ENCODE data around the gene IL4I1.

DNA sequence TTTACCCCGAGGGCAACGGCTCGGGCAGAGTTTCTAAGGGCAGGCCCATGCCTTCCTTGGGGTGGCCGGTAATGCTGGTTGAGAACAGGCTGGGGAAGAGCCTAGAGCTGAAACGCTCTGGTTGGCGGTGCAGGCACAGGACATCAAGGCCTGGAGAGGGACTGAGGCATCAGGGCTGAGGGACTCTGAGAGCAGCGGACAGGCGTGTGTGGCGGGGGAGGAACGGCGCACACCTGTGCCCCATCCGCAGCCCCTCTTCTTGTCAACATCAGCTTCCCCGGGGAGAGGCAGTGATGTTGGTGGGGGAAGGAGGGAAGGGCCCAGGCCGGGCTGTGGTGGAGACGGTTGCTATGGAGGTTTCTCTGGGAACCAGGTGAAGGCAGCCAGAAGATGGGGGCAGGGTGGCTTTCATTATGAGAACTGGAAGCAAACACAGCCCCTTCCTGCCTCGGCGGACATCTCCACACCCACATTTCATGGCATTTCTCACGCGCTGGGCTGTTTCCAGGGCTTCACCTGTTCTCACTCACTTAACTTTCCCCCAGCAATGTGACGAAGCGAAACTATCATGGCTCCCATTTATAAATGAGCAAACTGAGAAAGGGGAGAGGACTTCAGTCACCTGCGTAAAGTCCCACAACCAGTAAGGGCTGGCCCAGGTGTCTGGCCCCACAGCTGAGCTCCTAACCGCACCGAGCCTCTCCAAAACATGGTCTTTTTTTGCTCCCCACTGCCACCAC is 24.1 kb upstream of the IL4I1 start:
- TF ChIP-seq, protein P1, sequence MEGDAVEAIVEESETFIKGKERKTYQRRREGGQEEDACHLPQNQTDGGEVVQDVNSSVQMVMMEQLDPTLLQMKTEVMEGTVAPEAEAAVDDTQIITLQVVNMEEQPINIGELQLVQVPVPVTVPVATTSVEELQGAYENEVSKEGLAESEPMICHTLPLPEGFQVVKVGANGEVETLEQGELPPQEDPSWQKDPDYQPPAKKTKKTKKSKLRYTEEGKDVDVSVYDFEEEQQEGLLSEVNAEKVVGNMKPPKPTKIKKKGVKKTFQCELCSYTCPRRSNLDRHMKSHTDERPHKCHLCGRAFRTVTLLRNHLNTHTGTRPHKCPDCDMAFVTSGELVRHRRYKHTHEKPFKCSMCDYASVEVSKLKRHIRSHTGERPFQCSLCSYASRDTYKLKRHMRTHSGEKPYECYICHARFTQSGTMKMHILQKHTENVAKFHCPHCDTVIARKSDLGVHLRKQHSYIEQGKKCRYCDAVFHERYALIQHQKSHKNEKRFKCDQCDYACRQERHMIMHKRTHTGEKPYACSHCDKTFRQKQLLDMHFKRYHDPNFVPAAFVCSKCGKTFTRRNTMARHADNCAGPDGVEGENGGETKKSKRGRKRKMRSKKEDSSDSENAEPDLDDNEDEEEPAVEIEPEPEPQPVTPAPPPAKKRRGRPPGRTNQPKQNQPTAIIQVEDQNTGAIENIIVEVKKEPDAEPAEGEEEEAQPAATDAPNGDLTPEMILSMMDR (conservative IDR thresholded peaks at IDR 0.05; ENCODE audit: low read length): no peak
- TF ChIP-seq EZH2phosphoT487 (IDR thresholded peaks at IDR 0.05; ENCODE audit: borderline replicate concordance): no peak
